Colonic mucosa (tissue), 4 donors: ENCODE data around the gene OBI1. TPM values are rescaled to one million over a fixed set of nuclear protein-coding genes. Genes with fewer than 3 reads are reported as not detected.

Experiments
- DNase-seq: peaks from one replicate; pipeline ENCODE4 v3.0.0-alpha.2; 2020
- H3K27ac ChIP-seq: fragments of 200-600 bp; one replicate; pipeline ENCODE4 v1.8.0; 2021
- H3K27me3 ChIP-seq: fragments of 200-600 bp; one replicate; pipeline ENCODE4 v1.8.0; 2021
- H3K36me3 ChIP-seq: fragments of 200-600 bp; one replicate; pipeline ENCODE4 v1.8.0; 2021
- H3K4me1 ChIP-seq: fragments of 200-600 bp; one replicate; pipeline ENCODE4 v1.8.0; 2021; ENCODE audit warnings: mild to moderate bottlenecking
- H3K4me3 ChIP-seq: fragments of 200-600 bp; one replicate; pipeline ENCODE4 v1.8.0; 2021
- H3K9ac ChIP-seq, 2 donors: one replicate each; pipeline ENCODE4 v1.7.0; 2013; ENCODE audit warnings: control low read depth in 2 of 2, low read depth in 2 of 2, low read length in 2 of 2
- H3K9me3 ChIP-seq: fragments of 200-600 bp; one replicate; pipeline ENCODE4 v1.8.0; 2021
- intact Hi-C: fragments of 100-400 bp; cut with DNase I; formaldehyde crosslinking; loops from one replicate; pipeline ENCODE4 v1.14.1; 2022
- total RNA-seq, 2 donors: library from RNA; stranded (reverse); fragmentation: NEBNext Ultra II Directional in 1 of 2; extraction: Animal tissue kit (Norgen Biotek cat#: 25700) in 1 of 2; gene quantifications; one replicate each; pipeline ENCODE4 v1.2.1, GENCODE V29; 2021
- TF ChIP-seq, protein P1 (sequence below): fragments of 200-600 bp; IDR thresholded peaks from one replicate; pipeline ENCODE4 v1.8.0; 2022; ENCODE audit warnings: antibody characterized with exemption, mild to moderate bottlenecking
- donor health status: healthy.
- donor health status: DM: no; HTN: no; CAD: no.
- donor health status: DM: no; HTN: no; CAD: no.

OBI1 gene
- total RNA-seq, 2 donors from 2014 or later: 6.8 to 8.0 TPM

DNA sequence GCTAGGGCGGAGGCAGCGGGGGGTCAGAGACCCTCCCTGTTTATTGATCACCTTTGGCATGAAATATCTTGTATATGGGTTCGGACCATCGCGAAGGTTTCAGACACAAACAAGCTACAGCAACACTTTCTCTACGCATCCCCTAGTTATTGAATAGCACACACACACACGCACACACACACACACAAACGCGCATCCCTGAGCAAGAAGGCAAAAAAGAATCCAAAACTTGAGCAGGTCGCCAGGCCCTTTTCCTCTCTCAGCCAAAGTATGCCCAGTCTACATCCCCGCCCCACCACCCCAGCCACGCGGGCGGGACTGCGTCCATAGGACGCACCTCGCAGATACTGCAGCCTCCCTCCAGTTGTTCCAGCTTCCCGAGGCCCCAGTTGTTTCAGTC lies 71.6 kb downstream of the OBI1 start:
- Histone ChIP-seq H3K4me1 (no peaks in the 10 kb centered on the region), H3K27me3 (peaks cover 23% of the 10 kb centered on the region), H3K4me3 (no peak overlapping the region), H3K9ac (no peak overlapping the region), H3K36me3 (no peaks in the 10 kb centered on the region), H3K9me3 (no peaks in the 10 kb centered on the region), H3K27ac (no peak overlapping the region)
- intact Hi-C loops: no loop called here
- no peak for DNase-seq
- TF ChIP-seq, protein P1, sequence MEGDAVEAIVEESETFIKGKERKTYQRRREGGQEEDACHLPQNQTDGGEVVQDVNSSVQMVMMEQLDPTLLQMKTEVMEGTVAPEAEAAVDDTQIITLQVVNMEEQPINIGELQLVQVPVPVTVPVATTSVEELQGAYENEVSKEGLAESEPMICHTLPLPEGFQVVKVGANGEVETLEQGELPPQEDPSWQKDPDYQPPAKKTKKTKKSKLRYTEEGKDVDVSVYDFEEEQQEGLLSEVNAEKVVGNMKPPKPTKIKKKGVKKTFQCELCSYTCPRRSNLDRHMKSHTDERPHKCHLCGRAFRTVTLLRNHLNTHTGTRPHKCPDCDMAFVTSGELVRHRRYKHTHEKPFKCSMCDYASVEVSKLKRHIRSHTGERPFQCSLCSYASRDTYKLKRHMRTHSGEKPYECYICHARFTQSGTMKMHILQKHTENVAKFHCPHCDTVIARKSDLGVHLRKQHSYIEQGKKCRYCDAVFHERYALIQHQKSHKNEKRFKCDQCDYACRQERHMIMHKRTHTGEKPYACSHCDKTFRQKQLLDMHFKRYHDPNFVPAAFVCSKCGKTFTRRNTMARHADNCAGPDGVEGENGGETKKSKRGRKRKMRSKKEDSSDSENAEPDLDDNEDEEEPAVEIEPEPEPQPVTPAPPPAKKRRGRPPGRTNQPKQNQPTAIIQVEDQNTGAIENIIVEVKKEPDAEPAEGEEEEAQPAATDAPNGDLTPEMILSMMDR: no peak

DNA sequence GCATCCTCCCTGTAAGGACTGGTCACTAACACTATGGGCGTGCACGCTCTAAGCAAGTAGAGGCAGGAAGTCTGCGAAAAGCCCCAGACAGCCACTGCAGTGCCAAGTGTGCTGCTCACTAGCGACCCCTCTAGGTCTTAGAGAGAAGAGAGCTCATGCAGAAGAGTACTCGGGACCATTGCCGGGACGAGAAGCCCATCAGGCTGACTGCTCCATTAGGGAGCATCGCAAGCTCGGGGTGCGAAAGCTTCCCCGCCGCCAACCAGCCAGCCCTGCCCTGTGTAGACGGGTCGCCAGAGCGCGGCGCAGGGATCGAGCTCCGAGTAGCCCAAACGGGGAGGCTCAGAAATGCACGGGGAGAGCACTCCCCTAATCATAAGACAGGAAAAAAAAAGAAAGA lies 72.2 kb downstream of the OBI1 start:
- peaks cover 18% of the 10 kb centered on the region for H3K27me3 ChIP-seq

DNA sequence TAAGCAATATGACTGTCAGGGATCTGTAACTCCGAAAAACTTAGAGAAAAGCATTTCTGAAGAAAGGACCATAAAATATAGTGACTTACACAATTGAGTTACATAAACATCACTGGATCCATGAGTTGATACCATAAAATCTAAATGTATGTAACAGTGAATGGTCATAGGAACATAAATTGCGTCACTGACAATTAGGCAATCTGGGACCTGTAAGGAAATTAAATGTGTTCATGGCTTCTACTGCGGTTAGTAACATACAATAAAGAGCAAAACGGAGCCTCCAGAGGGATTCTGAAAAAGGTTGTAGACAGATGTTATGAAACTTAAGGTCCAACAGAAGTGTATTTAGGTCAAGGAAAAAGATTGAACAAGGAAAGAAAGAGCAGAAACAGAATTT lies 82.7 kb downstream of the OBI1 start:
- no peak for DNase-seq
- H3K4me3 ChIP-seq: no peak overlapping the region
- TF ChIP-seq, protein P1: no peak
- H3K27me3 ChIP-seq: no peaks in the 10 kb centered on the region
- intact Hi-C loops: no loop called here
- H3K36me3 ChIP-seq: no peaks in the 10 kb centered on the region
- no peak overlapping the region for H3K27ac ChIP-seq
- no peaks in the 10 kb centered on the region for H3K9me3 ChIP-seq
- H3K4me1 ChIP-seq: no peaks in the 10 kb centered on the region
- H3K9ac ChIP-seq: no peak overlapping the region

More for the DNA sequence above, 72.2 kb downstream of the OBI1 start:
- intact Hi-C loops: no loop called here
- Histone ChIP-seq H3K4me3 (no peak overlapping the region), H3K4me1 (no peaks in the 10 kb centered on the region), H3K9me3 (no peaks in the 10 kb centered on the region), H3K36me3 (no peaks in the 10 kb centered on the region), H3K27ac (no peak overlapping the region), H3K9ac (no peak overlapping the region)
- DNase-seq: no peak
- TF ChIP-seq, protein P1: no peak

DNA sequence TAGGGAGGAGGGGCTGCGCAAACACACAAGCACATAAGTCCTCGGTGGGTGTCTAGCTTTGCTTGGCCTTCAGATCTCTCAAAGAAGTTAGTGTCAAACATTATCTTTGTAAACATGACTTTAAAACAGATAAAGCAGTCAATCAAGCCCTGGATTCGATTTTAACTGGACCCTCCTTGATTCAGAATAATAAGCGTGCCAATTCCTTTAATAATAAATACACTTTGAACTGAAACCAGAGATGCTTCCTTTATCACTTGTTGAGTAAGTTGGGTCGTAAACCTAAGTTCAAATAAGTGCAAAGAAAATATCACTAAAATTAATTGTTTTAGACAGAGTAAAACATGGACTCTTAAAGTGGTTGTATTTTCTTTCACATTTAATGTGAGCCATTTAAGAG lies 86.5 kb downstream of the OBI1 start:
- Histone ChIP-seq H3K4me1 (no peaks in the 10 kb centered on the region), H3K36me3 (no peaks in the 10 kb centered on the region), H3K27me3 (no peaks in the 10 kb centered on the region), H3K9me3 (no peaks in the 10 kb centered on the region), H3K9ac (no peak overlapping the region), H3K27ac (no peak overlapping the region), H3K4me3 (no peak overlapping the region)
- TF ChIP-seq, protein P1: no peak
- intact Hi-C loops: no loop called here
- no peak for DNase-seq

DNA sequence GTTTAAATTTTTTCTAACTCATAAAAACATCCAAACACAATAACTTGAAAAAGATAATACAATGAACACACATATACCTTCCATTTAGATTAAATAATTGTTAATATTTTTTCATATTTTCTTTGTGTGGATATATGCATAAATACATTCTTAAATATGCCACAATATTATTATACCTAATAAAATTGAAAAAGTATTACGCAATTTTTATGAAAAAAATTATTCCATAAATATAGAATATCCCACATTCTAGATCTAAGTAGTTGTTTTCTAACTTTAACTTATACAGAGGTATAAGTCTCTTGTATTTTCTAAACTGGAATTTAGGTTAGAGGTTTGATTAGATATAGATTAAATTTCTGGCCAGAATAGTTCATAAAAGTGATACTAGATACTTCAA lies 89.9 kb downstream of the OBI1 start:
- Histone ChIP-seq H3K36me3 (no peaks in the 10 kb centered on the region), H3K4me3 (no peak overlapping the region), H3K9me3 (no peaks in the 10 kb centered on the region), H3K4me1 (no peaks in the 10 kb centered on the region), H3K9ac (no peak overlapping the region), H3K27ac (no peak overlapping the region), H3K27me3 (no peaks in the 10 kb centered on the region)
- DNase-seq: no peak
- TF ChIP-seq, protein P1: no peak
- intact Hi-C loops: no loop called here

DNA sequence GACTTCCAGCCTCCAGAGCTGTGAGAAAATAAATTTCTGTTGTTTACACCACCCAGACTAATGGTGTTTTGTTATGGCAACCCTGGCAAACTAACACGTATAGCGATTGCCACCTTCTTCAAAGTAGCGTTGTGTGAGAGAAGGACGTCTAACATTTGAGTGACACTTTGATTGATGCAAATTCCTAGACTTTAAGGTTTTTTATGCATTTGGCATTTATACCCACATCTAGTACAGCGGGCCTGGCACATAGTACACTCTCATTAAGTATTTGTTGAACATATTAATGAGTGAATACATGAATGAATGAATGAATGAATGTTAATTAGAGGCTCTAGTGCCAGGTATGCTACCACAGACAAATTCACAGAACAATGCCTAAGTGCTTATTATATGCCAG lies 92.3 kb downstream of the OBI1 start:
- Histone ChIP-seq H3K27me3 (no peaks in the 10 kb centered on the region), H3K4me3 (no peak overlapping the region), H3K9ac (no peak overlapping the region), H3K9me3 (no peaks in the 10 kb centered on the region), H3K4me1 (no peaks in the 10 kb centered on the region), H3K27ac (no peak overlapping the region), H3K36me3 (no peaks in the 10 kb centered on the region)
- intact Hi-C loops: no loop called here
- DNase-seq: no peak
- TF ChIP-seq, protein P1: no peak
